Measurements from ENCODE around the gene RANBP3.
"Not testable (repeated sequence)": the region's sequence is repeated elsewhere in the genome, so short reads cannot be mapped to it uniquely, and the experiment has no call there.

The RANBP3 gene

DNA sequence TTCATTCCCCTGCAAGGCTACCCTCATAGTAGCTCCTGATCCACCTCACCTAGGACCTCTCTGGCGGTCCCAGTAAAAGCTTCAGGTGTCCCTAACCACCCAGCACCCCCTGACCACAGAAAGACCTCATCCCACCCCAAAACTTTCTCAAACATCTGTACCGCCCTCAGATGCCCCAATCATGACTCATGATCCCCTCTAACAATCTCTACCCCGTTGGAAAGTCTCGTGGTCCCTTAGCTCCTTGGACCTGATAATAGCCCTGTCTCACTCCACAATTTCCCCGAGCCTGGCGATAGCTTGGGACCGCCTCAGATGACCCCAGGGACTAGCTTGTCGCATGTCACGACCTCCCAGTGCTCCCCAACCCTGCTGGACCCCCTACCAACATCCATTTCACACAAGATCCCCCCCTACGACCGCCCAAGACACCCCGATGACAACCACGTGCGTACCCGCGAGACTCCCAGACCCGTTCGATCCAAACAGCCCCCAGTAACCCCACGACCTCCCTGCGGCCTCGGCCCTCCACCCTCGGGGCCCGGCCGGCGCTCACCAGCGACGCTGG lies 74.8 kb downstream of the RANBP3 start:
- no peak for DNase-seq (ENCODE audit: low spot score)

GRCh38 chr19:5900976-5901375 lies 77.0 kb downstream of the RANBP3 start:
- DNase-seq (ENCODE audit: low spot score) = no peak

DNA sequence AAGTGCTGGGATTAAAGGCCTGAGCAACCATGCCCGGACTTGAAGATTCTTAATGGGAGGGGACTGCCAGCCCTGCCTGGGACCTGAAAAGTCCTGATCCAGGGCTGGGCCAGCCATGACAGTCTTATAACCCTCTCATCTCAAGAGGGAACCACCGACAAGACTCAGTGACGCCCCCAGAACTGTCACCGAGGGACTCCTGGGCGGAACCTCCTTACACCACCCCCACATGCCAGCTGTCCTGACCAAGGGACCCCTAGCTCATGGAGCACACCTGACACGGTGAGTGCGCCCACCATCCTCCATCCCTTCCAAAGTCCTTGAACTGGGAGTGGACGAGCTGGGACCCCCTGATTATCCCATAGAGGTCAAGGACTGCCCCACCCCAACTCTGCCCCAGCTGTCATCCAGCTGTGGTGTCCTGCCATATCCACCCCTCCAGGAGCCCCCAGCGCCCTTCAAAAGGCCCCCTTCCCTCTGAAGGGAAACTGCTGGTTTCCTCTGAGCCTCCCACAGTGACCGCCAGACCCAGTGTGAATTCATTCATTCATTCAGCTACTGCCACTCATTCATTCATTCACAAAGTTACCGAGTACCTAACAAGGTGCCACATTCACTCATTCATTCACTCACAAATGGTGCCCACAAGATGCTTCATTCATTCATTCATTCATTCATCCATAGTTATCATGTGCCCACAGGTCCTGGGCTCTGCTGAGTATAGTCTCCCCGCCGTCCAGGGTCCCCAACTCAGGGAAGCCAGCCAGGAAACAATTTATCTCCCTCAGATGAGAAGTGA lies 78.0 kb downstream of the RANBP3 start:
- DNase-seq (ENCODE audit: low spot score) = no peak

DNA sequence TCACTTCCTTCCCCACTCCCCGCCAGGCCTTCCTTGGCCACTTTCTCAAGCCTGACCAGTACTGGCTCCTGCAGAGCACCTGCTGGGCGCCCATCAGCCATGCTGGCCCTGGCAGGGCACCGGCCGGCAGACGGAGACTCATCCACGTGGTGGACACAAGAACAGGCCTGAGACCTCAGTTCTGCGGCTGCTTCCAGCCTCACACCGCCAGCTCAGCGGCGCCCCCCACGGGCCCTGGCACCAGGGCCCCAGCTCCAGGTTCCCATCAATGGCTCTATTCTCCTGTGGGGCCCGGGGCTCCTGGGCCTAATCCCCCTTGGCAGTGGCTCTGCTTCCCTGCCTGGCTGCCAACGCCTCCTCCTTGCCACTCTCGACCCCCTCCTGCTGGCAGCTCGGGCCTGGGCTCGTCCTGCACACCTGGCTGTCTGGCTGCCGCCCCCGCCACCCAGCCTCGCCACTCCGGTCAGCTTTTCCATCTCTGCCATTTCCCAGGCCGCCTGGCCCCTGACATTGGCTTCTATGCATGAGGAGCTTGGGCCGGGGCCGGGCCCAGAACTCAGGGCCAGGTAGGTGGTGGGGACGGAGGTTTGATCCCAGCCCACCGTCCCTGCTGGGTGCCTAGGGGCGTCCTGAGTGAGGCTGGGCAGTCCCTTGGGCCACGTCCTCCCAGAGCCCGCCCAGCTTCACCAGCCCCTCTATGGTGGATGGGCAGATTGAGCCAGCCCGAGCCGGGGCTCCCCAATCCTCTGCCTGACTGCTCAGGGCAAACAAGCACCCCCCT lies 80.6 kb downstream of the RANBP3 start:
- DNase-seq (ENCODE audit: low spot score) = no peak

DNA sequence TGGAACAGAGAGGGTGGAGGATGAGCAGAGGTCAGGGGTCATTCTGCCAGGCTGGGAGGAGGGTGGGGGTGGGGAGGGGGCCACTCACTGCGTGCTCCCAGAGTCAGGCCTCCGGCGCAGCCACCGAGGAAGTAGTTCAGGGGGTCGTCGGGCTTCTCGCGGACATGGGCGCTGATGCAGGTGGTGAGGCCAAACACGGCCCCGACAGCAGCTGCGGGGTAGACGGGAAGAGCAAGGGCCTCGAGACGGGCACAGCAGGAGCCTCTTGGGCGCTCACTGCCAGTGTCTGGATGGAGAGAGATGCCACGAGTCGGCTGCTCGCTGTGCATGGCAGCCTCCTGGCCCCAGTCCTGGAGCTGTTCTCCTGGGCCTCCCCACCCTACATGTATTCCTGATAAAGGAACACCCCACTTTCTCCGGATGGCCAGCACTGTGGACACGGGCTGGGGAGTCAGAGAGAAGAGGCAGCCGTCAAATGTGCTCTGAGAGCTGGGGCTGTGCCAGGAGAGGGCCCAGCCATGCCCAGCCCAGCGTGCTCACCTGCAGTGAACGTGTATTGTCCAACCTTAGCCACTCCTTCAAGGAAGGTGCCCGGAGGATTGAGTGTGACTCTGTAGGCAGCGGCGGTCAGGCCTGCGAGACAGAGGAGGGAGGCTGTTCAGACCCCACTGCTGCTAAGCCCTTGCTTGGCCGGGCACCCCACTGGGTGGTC lies 81.4 kb downstream of the RANBP3 start:
- no peak for DNase-seq (ENCODE audit: low spot score)

DNA sequence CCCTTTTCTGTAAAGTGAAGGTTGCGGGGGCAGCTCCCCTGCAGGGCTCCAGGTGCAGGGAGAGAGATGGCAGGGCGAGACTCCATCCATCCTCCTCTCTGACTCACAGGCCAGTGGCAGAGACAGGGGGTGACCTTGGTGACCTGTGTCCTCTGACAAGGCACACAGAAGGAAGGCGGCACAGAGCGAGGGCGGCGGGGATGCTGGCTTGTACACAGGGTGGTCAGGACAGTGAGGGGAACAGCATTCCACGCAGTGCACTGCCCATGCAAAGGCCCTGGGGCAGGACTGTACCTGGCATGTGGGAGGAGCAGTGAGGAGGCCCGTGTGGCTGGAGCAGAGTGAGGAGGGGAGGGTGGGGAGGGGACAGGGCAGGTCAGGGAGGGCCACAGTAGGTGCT lies 82.0 kb downstream of the RANBP3 start:
- no peak for DNase-seq (ENCODE audit: low spot score)

GRCh38 chr19:5895409-5895808 lies 82.5 kb downstream of the RANBP3 start:
- DNase-seq (ENCODE audit: low spot score) = no peak

DNA sequence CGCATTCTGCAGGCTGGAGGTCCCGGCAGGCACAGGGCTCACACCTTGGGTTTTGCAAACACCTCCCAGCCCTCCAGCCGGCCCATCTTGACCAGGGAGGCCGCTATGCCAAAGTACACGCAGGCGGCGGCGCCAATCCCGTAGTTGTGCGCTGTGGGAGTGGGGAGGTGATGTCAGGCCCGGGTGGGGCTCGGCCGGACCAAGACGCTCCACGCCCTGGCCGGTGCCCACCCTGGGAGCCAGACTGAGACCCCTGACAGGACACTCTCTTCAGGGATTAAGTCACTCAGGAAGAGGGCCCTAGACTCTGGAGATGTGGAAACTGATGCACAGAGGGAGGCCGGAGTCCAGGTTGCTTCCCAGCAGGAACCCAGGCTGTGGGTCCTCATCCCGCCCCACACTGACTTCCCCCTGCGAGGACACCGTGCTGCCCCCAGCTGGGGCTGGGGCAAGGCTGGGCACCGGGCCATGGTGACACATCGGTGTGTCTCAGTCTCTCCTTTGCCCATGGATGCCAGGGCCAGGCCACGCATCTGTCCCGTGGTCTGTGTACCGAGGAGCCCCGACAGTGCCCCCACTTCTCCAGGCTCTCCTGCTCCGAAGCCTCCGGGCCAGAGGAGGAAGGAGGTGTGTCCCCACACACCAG lies 83.1 kb downstream of the RANBP3 start:
- no peak for DNase-seq (ENCODE audit: low spot score)

DNA sequence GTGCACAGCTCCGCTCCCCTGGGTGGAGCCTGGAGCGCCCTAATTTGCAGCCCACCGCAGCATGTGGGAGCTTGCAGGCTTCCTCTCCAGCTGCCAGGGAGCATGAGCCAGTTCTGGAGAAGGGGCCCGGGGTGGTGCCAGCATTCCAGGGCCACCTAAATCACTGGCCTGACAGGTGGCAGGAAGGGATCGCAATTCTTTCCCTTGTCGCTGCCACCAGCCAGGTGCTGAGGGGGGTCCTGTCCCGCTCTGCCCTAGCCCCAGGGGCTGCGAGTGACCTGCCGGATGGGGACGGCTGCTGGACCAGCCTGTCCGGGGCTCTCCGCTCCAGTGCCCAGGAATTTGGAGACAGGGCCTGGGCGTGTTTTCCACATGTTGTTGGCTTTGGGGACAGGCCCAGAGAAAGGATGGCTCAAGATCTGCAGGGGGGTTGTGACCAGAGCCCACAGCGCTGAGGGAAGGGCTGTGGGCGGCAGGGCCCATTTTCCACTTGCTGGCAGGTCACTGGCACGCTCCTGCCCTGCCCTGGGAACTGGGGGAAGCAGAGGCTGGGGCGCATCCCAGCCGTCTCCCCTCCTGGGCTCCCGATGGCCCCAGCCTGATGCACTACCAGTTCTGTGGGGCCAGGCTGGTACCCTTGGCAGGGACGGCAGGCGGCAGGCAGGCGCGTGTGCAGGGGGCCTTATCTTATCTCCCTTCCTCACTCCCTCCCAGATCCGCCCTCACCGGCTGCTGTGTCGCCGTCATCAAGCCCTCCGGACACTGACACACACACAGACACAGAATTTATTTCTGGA lies 83.8 kb downstream of the RANBP3 start:
- DNase-seq (ENCODE audit: low spot score) = no peak

- DNase-seq (ENCODE audit: low spot score) = no peak
Observed at GRCh38 chr19:5893296-5893903, 84.5 kb downstream of the RANBP3 start.

DNA sequence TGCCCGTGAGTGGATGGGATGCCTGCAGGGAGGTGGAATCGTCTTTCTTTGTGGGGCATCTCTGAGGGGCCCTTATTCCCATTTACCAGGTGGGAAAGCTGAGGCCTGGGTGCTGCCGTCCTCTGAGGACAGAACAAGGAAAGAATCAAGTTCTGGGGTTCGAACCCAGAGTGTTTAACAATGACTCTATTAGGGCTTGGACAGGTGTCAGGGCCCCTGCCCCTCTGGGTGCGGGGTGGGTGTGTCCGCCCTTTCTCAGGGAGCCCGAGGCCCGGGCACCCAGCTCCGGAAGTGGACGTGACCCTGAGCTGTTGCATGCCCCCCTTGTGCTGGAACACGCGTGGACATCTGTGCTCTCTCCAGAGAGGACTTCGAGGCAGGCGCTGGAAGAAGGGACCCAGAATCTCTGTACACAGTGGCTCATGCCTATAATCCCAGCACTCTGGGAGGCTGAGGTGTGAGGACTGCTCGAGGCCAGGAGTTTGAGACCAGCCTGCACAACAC lies 85.1 kb downstream of the RANBP3 start:
- DNase-seq (ENCODE audit: low spot score) = no peak

DNA sequence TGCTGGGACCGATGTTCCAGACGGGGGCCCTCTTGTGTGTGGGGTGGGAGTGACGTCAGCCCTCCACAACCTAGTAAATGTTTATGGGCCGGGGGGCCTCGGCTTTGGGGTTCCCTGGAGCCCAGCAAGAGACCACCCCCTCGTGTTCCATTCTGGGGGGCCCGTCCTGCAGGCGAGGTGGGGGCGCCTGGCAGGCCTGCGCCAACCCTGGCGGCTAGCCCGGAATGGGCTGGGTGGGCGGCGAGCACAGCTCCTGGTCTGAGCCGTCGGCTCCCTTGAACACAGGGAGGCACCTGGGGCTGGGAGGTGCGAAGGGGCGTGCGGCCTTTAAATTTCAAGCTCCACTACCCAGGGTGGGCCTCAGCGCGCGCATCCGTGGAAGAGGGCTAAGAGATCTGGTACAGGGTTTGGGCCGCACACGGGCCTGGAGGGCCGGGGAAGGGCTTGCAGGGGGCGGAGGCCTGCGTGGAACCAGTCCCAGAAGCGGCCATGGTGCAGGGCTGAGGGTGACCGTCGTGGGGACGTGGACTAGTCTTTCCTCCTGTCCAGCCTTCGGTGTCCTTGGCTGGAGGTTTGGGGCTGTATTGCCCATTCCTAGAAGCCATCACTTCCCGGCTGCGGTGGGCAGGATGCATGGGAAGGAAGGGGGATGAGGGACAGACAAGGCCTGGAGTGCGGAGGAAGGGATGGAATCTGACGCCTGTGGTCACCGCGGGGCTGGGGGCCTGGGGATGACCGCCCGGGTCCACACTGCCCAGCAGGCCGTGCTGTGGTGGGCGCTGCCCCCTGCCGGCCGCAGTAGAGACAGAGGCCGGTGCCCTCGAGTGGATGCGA lies 85.8 kb downstream of the RANBP3 start:
- no peak for DNase-seq (ENCODE audit: low spot score)

DNA sequence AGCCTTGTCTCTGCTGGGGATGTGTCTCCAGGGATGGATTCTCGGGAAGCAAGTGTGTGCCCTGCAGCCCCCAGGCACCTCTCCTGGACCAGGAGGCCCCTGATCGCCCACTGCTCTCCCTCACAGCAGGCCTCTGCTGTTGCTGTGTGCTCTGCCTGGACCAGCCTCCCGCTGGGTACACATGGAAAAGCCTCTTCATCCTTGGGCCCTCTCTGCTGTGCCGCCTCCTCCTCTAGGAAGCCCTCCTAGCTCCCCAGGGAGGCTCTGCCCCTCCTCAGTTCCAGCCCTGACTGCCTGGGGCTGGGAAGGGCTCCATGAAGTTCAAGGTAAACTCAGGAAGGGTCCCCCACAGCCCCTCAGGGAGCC lies 86.4 kb downstream of the RANBP3 start:
- no peak for DNase-seq (ENCODE audit: low spot score)

DNA sequence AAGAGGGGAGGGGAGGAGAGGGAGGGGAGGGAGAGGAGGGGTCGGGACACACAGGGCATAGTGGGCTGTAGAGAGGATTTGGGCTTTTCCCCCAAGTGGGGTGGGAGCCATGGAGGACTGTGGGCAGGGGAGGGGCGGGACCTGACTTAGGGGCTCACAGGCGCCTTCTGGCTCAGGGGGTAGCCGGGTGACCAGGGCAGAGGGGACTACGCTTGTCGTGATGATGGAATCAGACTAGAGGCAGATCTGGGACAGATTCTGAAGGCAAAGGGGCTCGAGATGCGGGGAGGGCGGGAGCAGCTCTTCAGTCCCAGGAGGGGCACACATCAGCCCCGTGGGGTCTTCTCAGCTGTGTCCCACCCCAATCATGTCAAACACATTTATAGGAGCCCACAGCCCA lies 87.8 kb downstream of the RANBP3 start:
- DNase-seq (ENCODE audit: low spot score) = no peak

- DNase-seq (ENCODE audit: low spot score) = no peak
Observed at GRCh38 chr19:5889288-5889971, 88.5 kb downstream of the RANBP3 start.

DNA sequence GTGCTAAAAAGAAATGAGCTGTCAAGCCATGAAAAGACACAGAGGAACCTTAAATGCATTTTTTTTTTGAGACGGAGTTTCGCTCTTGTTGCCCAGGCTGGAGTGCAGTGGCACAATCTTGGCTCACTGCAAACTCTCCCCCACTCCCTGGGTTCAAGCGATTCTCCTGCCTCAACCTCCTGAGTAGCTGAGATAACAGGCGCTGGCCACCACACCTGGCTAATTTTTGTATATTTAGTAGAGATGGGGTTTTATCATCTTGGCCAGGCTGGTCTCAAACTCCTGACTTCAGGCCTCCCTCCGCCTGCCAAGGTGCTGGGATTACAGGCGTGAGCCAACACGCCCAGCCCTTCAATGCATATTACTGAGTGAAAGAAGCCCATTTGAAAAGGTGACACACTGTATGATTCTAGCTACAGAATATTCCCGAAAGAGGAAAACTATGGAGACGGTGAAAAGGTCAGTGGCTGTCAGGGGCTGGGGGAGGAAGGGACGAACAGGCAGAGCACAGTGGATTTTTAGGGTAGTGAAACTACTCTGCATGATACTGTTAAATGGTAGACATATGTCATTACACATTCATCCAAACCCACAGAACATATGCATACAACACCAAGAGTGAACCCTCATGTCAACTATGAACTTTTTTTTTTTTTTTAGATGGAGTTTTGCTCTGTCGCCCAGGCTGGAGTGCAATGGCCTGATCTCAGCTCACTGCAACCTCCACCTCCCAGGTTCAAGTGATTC lies 93.7 kb downstream of the RANBP3 start:
- not testable (repeated sequence) for DNase-seq (ENCODE audit: low spot score)

GRCh38 chr19:5883157-5883873 lies 94.6 kb downstream of the RANBP3 start:
- DNase-seq (ENCODE audit: low spot score) = not testable (repeated sequence)

All from CD4-positive, alpha-beta T cell treated with Interleukin-15 for 4 hours (primary cell).